Measurements from ENCODE around the gene TOMM70. TPM values are rescaled to one million over a fixed set of nuclear protein-coding genes. Genes with fewer than 3 reads are reported as not detected.

Gene TOMM70
- total RNA-seq, 1 donor from 2014 or later, result 36.3 TPM

GRCh38 chr3:100366424-100366823 lies 34.5 kb downstream of the TOMM70 start:
- H3K9me3 Mint-ChIP-seq (ENCODE audit: unreplicated experiment), result peaks cover 6% of the 10 kb centered on the region
- TF ChIP-seq CTCF (IDR thresholded peaks at IDR 0.05), result no peak
- no peak overlapping the region for H3K4me3 Mint-ChIP-seq (ENCODE audit: unreplicated experiment)
- H3K27me3 Mint-ChIP-seq (ENCODE audit: unreplicated experiment), result no peaks in the 10 kb centered on the region
- no peak overlapping the region for H3K27ac Mint-ChIP-seq (ENCODE audit: unreplicated experiment)
- H3K4me1 Mint-ChIP-seq (ENCODE audit: unreplicated experiment), result no peaks in the 10 kb centered on the region
- DNase-seq (ENCODE audit: extremely low spot score, unreplicated experiment), result no peak
- peaks cover 67% of the 10 kb centered on the region for H3K36me3 Mint-ChIP-seq (ENCODE audit: unreplicated experiment)

DNA sequence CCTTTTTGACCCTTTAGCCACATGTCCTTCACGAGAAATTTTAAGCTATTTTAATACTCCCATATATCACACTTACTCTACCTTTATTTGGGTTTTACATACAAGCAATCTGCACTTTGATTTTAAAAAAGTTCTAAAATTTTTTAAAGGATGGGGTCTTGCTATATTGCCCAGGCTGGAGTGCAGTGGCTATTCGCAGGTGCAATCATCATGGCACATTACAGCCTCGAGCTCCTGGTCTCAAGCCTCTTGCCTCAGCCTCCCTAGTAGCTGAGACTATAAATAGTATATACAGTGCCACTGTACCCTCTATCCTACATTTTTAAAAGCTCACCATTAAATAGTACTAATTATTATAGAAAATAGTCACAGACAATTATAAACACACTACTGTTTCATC lies 36.5 kb downstream of the TOMM70 start:
- H3K27me3 Mint-ChIP-seq (ENCODE audit: unreplicated experiment), result no peaks in the 10 kb centered on the region
- no peak for TF ChIP-seq CTCF (IDR thresholded peaks at IDR 0.05)
- H3K9me3 Mint-ChIP-seq (ENCODE audit: unreplicated experiment), result peaks cover 6% of the 10 kb centered on the region
- H3K36me3 Mint-ChIP-seq (ENCODE audit: unreplicated experiment), result peaks cover 75% of the 10 kb centered on the region
- no peak for DNase-seq (ENCODE audit: extremely low spot score, unreplicated experiment)
- no peak overlapping the region for H3K4me3 Mint-ChIP-seq (ENCODE audit: unreplicated experiment)
- no peak overlapping the region for H3K27ac Mint-ChIP-seq (ENCODE audit: unreplicated experiment)
- no peaks in the 10 kb centered on the region for H3K4me1 Mint-ChIP-seq (ENCODE audit: unreplicated experiment)

DNA sequence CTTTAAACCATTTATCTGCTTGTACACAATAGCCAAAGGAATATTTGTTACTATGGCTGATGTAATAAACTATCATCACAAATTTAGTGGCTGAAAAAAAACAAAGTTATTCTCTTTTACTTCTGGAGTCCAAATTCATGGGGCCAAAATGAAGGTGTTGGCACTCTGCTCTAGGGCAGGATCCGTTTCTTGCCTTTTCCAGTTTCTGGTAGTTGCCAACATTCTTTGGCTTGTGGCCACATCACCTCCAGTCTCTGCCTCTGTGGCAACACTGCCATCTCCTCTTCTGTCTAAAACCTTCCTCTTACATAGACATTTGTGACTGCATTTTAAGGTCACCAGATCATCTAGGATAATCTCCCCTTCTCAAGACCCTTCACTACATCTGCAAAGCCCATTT lies 39.0 kb downstream of the TOMM70 start:
- Mint-ChIP-seq H3K36me3 (ENCODE audit: unreplicated experiment) (peaks cover 64% of the 10 kb centered on the region), H3K9me3 (ENCODE audit: unreplicated experiment) (peaks cover 6% of the 10 kb centered on the region), H3K27me3 (ENCODE audit: unreplicated experiment) (no peaks in the 10 kb centered on the region), H3K4me3 (ENCODE audit: unreplicated experiment) (no peak overlapping the region), H3K27ac (ENCODE audit: unreplicated experiment) (no peak overlapping the region), H3K4me1 (ENCODE audit: unreplicated experiment) (no peaks in the 10 kb centered on the region)
- no peak for DNase-seq (ENCODE audit: extremely low spot score, unreplicated experiment)
- no peak for TF ChIP-seq CTCF (IDR thresholded peaks at IDR 0.05)

DNA sequence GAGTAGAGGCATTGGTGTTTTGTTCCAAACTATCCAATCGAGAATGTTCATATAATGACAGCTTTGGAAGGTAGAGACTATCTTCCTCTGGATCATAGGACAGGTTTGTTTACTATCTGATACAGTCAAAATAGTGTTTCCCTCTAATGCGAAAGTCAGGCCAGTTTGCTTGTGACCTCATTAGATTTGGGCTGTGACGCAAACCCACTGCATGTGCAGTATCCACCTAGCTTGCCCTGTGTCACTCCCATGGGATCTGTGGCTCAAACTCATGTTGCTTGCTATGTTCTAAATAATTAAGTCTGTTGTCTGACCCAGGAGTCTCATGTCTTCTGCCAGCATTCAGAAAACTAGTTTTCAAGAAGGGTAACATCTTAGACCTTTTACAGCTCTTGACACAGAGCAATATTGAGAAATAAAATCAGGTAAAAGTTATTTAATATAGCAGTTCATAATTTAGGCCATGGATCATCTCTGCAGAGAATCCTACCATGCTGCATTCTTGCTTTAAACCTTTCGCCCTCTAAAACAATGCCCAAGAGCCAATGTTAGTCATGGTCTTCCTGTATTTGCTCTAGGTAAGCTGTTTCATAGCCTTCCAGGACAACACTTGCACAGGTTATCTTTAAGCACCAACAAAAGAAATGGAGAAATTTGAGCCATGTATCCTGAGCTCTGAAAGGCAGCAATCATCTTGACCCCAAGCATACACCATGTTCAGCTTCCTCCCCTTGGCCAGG lies 40.0 kb downstream of the TOMM70 start:
- no peaks in the 10 kb centered on the region for H3K27me3 Mint-ChIP-seq (ENCODE audit: unreplicated experiment)
- H3K9me3 Mint-ChIP-seq (ENCODE audit: unreplicated experiment), result peaks cover 6% of the 10 kb centered on the region
- H3K4me1 Mint-ChIP-seq (ENCODE audit: unreplicated experiment), result no peaks in the 10 kb centered on the region
- no peak for DNase-seq (ENCODE audit: extremely low spot score, unreplicated experiment)
- H3K36me3 Mint-ChIP-seq (ENCODE audit: unreplicated experiment), result peaks cover 62% of the 10 kb centered on the region
- no peak overlapping the region for H3K4me3 Mint-ChIP-seq (ENCODE audit: unreplicated experiment)
- TF ChIP-seq CTCF (IDR thresholded peaks at IDR 0.05), result no peak
- H3K27ac Mint-ChIP-seq (ENCODE audit: unreplicated experiment), result peak overlapping the region; percentile 4

DNA sequence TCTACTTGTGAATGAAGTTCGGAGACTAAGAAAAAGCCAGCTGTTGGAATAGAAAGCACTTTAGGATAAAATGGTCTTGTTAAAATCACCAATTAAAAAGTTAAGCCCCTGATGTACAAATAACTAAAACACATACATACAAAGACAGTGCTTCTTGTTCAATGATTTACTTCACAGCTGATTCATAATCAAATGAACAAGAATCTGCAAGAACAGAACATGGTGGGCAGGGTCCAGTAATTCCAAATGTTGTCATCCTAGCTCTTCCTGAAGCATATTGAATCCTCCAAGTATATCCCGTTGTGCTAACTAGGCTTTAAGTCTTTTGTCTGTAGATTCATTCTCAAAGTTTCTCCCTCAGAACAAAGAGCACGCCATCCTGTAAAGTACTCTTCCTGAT lies 41.9 kb downstream of the TOMM70 start:
- no peak for TF ChIP-seq CTCF (IDR thresholded peaks at IDR 0.05)
- Mint-ChIP-seq H3K36me3 (ENCODE audit: unreplicated experiment) (peaks cover 57% of the 10 kb centered on the region), H3K4me3 (ENCODE audit: unreplicated experiment) (no peak overlapping the region), H3K27me3 (ENCODE audit: unreplicated experiment) (no peaks in the 10 kb centered on the region), H3K9me3 (ENCODE audit: unreplicated experiment) (peaks cover 6% of the 10 kb centered on the region), H3K27ac (ENCODE audit: unreplicated experiment) (no peak overlapping the region), H3K4me1 (ENCODE audit: unreplicated experiment) (no peaks in the 10 kb centered on the region)
- DNase-seq (ENCODE audit: extremely low spot score, unreplicated experiment), result no peak

Data from osteocyte (in vitro differentiated cells).